Mammary epithelial cell (primary cell): Measurements from ENCODE around the gene TMEM121.

Experiments
- CTCF ChIP-seq, 2 donors: IDR thresholded peaks in 1 of 2; conservative IDR thresholded peaks in 1 of 2; 2 replicates each; pipeline ENCODE4 v1.5.1; 2011 to 2012; ENCODE audit warnings: inconsistent platforms in 2 of 2, low read length in 2 of 2, mild to moderate bottlenecking in 2 of 2, control low read depth in 1 of 2, low read depth in 1 of 2; ENCODE audit not compliant: insufficient read depth in 1 of 2; ENCODE audit errors: extremely low read depth in 1 of 2
- EZH2 ChIP-seq: IDR thresholded peaks from 2 replicates; pipeline ENCODE4 v1.6.1; 2012; ENCODE audit warnings: low read length, inconsistent platforms, borderline replicate concordance

GRCh38 chr14:105563347-105563737 lies 37.0 kb downstream of the TMEM121 start:
- TF ChIP-seq CTCF (conservative IDR thresholded peaks at IDR 0.05 in 1 of 2, IDR thresholded peaks at IDR 0.05 in 1 of 2; ENCODE audit: extremely low read depth in 1 of 2, insufficient read depth in 1 of 2, low read depth in 1 of 2, low read length in 2 of 2) (no peak), EZH2 (no peak)
